ENCODE results near the gene SLC39A7.

DNA sequence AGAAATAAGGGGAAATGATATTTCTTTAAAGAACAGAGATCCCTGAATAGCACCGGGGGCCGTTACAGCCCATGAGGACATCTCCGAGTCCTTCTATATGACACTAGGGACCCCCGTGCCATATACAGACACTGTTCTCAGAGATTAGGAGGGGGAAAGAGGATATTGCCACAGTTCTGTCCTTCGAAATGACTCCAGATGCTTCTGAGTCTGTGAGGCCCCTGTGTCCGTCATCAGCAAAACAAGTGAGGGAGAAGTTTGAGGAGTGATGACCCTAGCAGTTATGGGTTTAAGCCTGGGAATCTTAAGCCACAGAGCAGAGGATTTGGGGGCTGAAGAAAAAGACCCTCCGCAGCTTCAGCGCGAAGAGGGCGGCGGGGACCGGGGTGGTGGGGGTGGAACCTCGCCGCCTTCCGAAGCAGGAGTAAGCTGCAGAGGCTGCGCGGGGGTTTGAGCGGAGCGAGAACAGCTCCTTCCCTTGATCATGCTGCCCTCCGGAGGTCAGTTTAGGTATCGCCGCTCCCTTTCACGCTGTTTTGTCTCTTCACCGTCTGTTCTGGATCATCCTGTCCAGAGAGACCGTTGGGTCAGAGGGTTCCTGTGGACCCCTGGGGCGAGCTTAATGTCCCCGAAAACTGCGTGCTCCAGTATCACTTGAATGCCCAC, 47.4 kb downstream of the SLC39A7 start:
- peak; percentile 87 to 100 (median 97) for TF ChIP-seq CTCF (optimal IDR thresholded peaks at IDR 0.05 in 1 of 3, IDR thresholded peaks at IDR 0.05 in 1 of 3, conservative IDR thresholded peaks at IDR 0.05 in 1 of 3; ENCODE audit: extremely low read depth in 1 of 3, insufficient read depth in 2 of 3, low read length in 3 of 3)
- no peak for TF ChIP-seq EZH2 (IDR thresholded peaks at IDR 0.05; ENCODE audit: low read length)
